ENCODE measurements around the gene HRAS. TPM values are rescaled to one million over a fixed set of nuclear protein-coding genes. Genes with fewer than 3 reads are reported as not detected.
"Not testable (repeated sequence)": the region's sequence is repeated elsewhere in the genome, so short reads cannot be mapped to it uniquely, and the experiment has no call there.

The HRAS gene
- total and polyA plus RNA-seq, 2 experiments from 2014 or later, result 49.6 to 97.8 TPM

DNA sequence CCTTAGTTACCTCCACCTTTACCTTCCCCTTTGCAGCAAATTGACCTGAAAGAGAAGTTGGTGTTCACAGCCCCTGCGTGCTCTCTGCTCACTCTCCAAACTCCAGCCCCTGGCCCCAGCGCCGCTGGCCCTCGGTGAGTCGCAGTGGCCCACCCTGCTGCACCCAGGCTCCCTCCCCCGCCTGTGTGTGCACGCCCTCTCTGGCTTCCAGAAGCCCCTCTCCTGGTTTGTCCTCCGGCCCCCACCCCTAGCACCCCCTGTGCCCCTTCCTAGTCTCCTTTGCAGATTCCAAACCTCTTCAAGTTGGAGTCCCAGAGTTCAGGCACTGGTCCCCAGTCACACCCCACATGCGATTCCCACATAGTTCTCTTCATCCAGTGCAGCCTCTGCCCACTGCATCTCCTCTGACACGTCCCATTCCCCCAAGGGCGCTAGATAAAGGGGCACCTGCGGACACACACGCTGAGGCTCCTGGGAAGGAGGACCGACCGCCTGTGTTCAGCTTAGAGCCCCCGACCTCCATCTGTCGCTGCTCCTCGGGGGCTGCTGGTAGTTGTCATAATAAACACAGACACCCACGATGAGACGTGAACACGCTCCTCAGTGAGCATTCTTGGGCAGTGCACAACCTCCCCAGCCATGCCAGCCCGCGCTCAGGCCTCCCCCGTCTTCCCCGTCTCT is 39.4 kb upstream of the HRAS start:
- Histone ChIP-seq H3K4me1 (ENCODE audit: low read depth) (peaks cover 28% of the 10 kb centered on the region), H3K27ac (no peak overlapping the region)
- DNase-seq (ENCODE audit: low read depth in 1 of 2, low spot score in 1 of 2), result peak in 1 of 2 donors; percentile 33

DNA sequence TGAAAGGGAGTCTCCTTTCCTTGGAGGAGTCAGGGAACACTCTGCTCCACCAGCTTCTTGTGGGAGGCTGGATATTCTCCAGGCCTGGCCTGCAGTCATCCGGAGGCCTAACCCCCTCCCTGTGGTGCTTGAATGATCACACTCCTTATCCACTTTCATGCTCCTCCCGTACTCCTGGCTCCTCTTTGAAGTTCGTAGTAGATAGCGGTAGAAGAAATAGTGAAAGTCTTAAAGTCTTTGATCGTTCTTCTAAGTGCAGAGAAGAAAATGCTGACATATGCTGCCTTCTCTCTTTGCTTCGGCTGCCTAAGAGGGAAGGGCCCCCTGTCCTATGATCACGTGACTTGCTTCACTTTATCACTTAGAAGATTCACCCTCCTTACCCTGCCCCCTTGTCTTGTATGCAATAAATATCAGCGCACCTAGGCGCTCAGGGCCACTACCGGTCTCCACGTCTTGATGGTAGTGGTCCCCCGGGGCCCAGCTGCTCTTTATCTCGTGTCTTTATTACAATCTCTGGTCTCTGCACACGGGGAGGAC is 38.7 kb upstream of the HRAS start:
- H3K4me3 ChIP-seq, result peak overlapping the region; percentile 50
- not testable (repeated sequence) for H3K36me3 ChIP-seq; H3K27me3 ChIP-seq; DNase-seq (ENCODE audit: low read depth in 1 of 2, low spot score in 1 of 2); H3K27ac ChIP-seq; H3K9me3 ChIP-seq (ENCODE audit: low read depth)
- H3K4me1 ChIP-seq (ENCODE audit: low read depth), result peaks cover 31% of the 10 kb centered on the region

More for the DNA sequence above, 39.4 kb upstream of the HRAS start:
- Histone ChIP-seq H3K27me3 (no peaks in the 10 kb centered on the region), H3K9me3 (ENCODE audit: low read depth) (no peaks in the 10 kb centered on the region), H3K4me3 (peak overlapping the region; percentile 50), H3K36me3 (no peaks in the 10 kb centered on the region)
- TF ChIP-seq, protein P1, sequence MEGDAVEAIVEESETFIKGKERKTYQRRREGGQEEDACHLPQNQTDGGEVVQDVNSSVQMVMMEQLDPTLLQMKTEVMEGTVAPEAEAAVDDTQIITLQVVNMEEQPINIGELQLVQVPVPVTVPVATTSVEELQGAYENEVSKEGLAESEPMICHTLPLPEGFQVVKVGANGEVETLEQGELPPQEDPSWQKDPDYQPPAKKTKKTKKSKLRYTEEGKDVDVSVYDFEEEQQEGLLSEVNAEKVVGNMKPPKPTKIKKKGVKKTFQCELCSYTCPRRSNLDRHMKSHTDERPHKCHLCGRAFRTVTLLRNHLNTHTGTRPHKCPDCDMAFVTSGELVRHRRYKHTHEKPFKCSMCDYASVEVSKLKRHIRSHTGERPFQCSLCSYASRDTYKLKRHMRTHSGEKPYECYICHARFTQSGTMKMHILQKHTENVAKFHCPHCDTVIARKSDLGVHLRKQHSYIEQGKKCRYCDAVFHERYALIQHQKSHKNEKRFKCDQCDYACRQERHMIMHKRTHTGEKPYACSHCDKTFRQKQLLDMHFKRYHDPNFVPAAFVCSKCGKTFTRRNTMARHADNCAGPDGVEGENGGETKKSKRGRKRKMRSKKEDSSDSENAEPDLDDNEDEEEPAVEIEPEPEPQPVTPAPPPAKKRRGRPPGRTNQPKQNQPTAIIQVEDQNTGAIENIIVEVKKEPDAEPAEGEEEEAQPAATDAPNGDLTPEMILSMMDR (IDR thresholded peaks at IDR 0.05; ENCODE audit: low read depth, low read length), result no peak

DNA sequence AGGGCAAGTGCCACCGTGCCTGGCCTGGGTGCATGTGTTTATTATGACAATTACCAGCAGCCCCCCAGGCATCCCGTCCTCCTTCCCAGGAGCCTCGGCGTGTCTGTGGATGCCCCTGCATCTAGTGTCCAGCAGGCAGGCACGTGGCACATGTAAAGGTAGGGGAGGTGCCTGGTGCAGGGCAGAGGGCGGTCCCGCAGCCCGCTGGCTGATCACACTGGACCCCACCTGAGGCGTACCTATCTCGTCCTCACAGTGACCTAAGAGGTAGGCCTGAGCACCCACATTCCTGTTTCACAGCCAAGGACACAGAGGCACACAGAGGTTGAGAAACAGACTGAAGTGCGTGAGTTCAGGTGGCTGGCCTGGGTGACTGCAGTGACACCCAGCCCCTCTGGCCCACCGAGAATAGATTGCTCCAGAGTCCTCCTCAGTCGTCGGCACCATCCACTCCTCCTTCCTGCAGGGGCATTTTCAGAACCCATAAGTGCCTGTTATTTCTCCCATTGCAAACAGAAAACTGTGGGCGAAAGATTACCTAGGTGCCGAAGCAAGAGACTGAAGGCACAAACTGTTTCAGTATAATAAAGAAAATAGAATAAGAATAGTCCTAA is 37.9 kb upstream of the HRAS start:
- Histone ChIP-seq H3K9me3 (ENCODE audit: low read depth) (no peaks in the 10 kb centered on the region), H3K27ac (peak overlapping the region; percentile 24), H3K36me3 (no peaks in the 10 kb centered on the region), H3K27me3 (no peaks in the 10 kb centered on the region), H3K4me3 (no peak overlapping the region), H3K4me1 (ENCODE audit: low read depth) (peaks cover 28% of the 10 kb centered on the region)
- no peak for DNase-seq (ENCODE audit: low read depth in 1 of 2, low spot score in 1 of 2)
- TF ChIP-seq, protein P1 (IDR thresholded peaks at IDR 0.05; ENCODE audit: low read depth, low read length), result no peak

DNA sequence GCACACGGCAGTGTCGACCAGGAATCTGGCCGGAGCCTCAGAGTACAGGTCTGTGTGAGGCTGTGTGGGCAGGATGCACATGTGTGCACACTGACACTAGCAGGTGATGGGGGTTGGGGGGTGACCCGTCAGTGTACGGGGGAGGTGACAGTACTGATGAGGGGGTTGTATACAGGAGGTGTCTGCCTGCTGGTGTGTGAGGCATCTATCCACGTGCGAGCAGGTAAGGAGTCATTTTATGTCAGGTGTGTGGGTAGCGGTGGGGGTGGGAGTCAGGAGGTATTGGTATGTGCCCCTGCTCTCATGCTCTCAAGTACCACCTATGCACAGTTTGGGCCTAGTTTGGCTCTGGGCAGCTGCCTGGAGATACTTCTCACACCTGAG is 36.4 kb upstream of the HRAS start:
- H3K27me3 ChIP-seq, result no peaks in the 10 kb centered on the region
- TF ChIP-seq, protein P1 (IDR thresholded peaks at IDR 0.05; ENCODE audit: low read depth, low read length), result no peak

DNA sequence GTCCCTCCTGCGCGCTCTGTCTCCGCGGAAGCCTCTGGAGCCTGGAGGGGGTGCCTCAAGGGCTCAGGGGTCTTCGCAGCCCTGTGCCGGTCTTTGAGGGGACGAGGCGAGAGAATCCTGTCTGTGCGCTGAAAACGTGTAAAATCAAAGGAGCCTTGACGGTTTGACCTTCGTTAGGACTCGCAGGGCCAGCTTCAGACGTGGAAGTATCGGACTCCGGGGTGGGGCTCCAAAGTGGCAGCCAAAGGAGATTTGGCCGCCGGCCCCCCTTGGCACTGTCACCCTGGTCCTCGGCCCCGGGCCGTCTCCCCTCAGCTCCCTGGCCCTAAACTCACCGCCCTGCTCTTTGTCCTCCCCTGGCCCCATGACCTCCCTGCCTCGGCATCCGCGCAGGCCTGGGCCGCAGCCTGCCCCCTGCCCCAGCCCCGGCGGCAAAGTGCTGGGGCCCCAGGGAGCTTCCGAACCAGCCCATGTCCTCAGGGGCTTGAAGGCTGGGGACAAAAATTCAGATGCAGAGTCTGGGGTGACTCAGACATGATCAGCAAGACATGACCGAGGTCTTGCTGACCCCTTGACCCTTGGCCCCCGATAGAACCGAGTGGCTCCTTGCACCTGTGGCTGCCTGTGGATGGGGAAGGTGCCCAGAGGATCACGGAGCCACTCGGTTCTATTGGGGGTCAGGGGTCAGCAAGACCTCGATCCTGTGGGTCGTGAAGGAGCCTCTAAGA is 33.9 kb upstream of the HRAS start:
- no peak for DNase-seq (ENCODE audit: low read depth in 1 of 2, low spot score in 1 of 2)
- peak overlapping the region; percentile 77 for H3K27ac ChIP-seq
- TF ChIP-seq, protein P1 (IDR thresholded peaks at IDR 0.05; ENCODE audit: low read depth, low read length), result no peak

More for the DNA sequence above, 36.4 kb upstream of the HRAS start:
- Histone ChIP-seq H3K4me3 (no peak overlapping the region), H3K36me3 (peaks cover 5% of the 10 kb centered on the region), H3K4me1 (ENCODE audit: low read depth) (peaks cover 25% of the 10 kb centered on the region), H3K9me3 (ENCODE audit: low read depth) (no peaks in the 10 kb centered on the region), H3K27ac (no peak overlapping the region)
- no peak for DNase-seq (ENCODE audit: low read depth in 1 of 2, low spot score in 1 of 2)

More for the DNA sequence above, 33.9 kb upstream of the HRAS start:
- Histone ChIP-seq H3K36me3 (peaks cover 5% of the 10 kb centered on the region), H3K4me1 (ENCODE audit: low read depth) (peaks cover 30% of the 10 kb centered on the region), H3K9me3 (ENCODE audit: low read depth) (no peaks in the 10 kb centered on the region), H3K4me3 (peak overlapping the region; percentile 75), H3K27me3 (no peaks in the 10 kb centered on the region)

Measured in cardiac muscle cell (in vitro differentiated cells and primary cell).